Natural killer cell (primary cell): ENCODE data around the gene PRKCQ. TPM values are rescaled to one million over a fixed set of nuclear protein-coding genes. Genes with fewer than 3 reads are reported as not detected.

ENCODE experiments used
- ATAC-seq, 3 donors: fragments of 150-1000 bp in 2 of 3; fragments of 200-7000 bp in 1 of 3; cut with Tn5 transposase; 1 replicate in 1 of 3; 2 replicates in 2 of 3; pipeline ENCODE4 v1.10.0; 2021; ENCODE audit warnings: mild to moderate bottlenecking in 2 of 3, moderate library complexity in 2 of 3
- DNase-seq, 2 donors: peaks; one replicate each; pipeline versions ENCODE4 v3.0.0 to v3.0.0-alpha.2; 2013 to 2021; ENCODE audit warnings: mixed read lengths in 1 of 2
- H3K27ac ChIP-seq: one replicate; pipeline ENCODE4 v1.5.1; 2013; ENCODE audit warnings: mild to moderate bottlenecking, low read length
- H3K27me3 ChIP-seq: one replicate; pipeline ENCODE4 v1.6.1; 2013; ENCODE audit warnings: low read length; ENCODE audit not compliant: control insufficient read depth, insufficient read depth
- H3K36me3 ChIP-seq: one replicate; pipeline ENCODE4 v1.6.1; 2013; ENCODE audit warnings: low read length; ENCODE audit not compliant: control insufficient read depth, insufficient read depth
- H3K4me1 ChIP-seq: one replicate; pipeline ENCODE4 v1.6.1; 2013; ENCODE audit warnings: low read length; ENCODE audit not compliant: control insufficient read depth, insufficient read depth
- H3K4me3 ChIP-seq: one replicate; pipeline ENCODE4 v1.5.1; 2013; ENCODE audit warnings: low read length
- H3K9me3 ChIP-seq: one replicate; pipeline ENCODE4 v1.6.1; 2013; ENCODE audit warnings: low read length; ENCODE audit not compliant: control insufficient read depth, insufficient read depth
- H3K27ac Mint-ChIP-seq, 2 donors: one replicate each; pipeline ENCODE4 v1.8.0; 2022; ENCODE audit warnings: mild to moderate bottlenecking in 2 of 2, mixed read lengths in 2 of 2, moderate library complexity in 1 of 2
- H3K27me3 Mint-ChIP-seq, 2 donors: one replicate each; pipeline ENCODE4 v1.8.0; 2022; ENCODE audit warnings: low read depth in 2 of 2, mixed read lengths in 2 of 2
- H3K36me3 Mint-ChIP-seq: one replicate; pipeline ENCODE4 v1.8.0; 2022; ENCODE audit warnings: mixed read lengths
- H3K4me1 Mint-ChIP-seq, 2 donors: one replicate each; pipeline ENCODE4 v1.8.0; 2022; ENCODE audit warnings: mixed read lengths in 2 of 2
- H3K4me3 Mint-ChIP-seq: one replicate; pipeline ENCODE4 v1.8.0; 2022; ENCODE audit warnings: mild to moderate bottlenecking, moderate library complexity, mixed read lengths
- H3K9me3 Mint-ChIP-seq, 2 donors: one replicate each; pipeline ENCODE4 v1.8.0; 2022; ENCODE audit warnings: mixed read lengths in 2 of 2
- CTCF ChIP-seq: fragments of 200-600 bp; IDR thresholded peaks from one replicate; pipeline ENCODE4 v1.8.0; 2022; ENCODE audit warnings: antibody characterized with exemption
- WGBS: methylation state at CpG from one replicate; pipeline ENCODE4 v1.1.7; 2013; ENCODE audit warnings: missing lambda C conversion rate; ENCODE audit not compliant: insufficient coverage; 5-methylcytosine and 5-hydroxymethylcytosine counted together
- intact Hi-C: fragments of 100-400 bp; cut with micrococcal nuclease; formaldehyde crosslinking; loops from one replicate; pipeline ENCODE4 v1.14.2; 2022
- total RNA-seq, 4 donors: library from RNA; stranded (reverse); fragments of 120-200 nt in 1 of 4; gene quantifications; one replicate each; pipeline versions ENCODE4 v1.2.3 to v1.2.4, GENCODE V29; 2013 to 2022

The PRKCQ gene
- total RNA-seq, 3 donors from 2014 or later (not counting 1 experiment from before 2014, with no cell fraction given), result 46.5 to 69.5 (median 61.3) TPM

- Histone ChIP-seq H3K36me3 (no peaks in the 10 kb centered on the region), H3K27me3 (no peaks in the 10 kb centered on the region), H3K9me3 (no peaks in the 10 kb centered on the region), H3K4me1 (peaks cover 9% of the 10 kb centered on the region), H3K27ac (no peak overlapping the region), H3K4me3 (no peak overlapping the region)
- Mint-ChIP-seq H3K27ac (no peak overlapping the region), H3K27me3 (peaks cover 6 to 13% of the 10 kb centered on the region in 2 donors), H3K36me3 (no peaks in the 10 kb centered on the region), H3K9me3 (no peaks in the 10 kb centered on the region), H3K4me1 (peaks cover 7 to 8% of the 10 kb centered on the region in 2 donors), H3K4me3 (no peak overlapping the region)
- DNase-seq (no peak), ATAC-seq (no peak)
- TF ChIP-seq CTCF, result no peak
- intact Hi-C loops, result loop anchor here (5.0 kb wide), 1 partner anchor 313 kb away; the partner anchor contains the start of gene RBM17
- WGBS, result 70% methylated on average over 7 of the region's 7 CpGs
Observed at GRCh38 chr10:6400331-6400730, 179.7 kb downstream of the PRKCQ start.

- no peaks in the 10 kb centered on the region for H3K36me3 Mint-ChIP-seq
- ATAC-seq (no peak), DNase-seq (no peak)
- no peak for TF ChIP-seq CTCF
- 82% methylated on average over 7 of the region's 8 CpGs for WGBS
- H3K36me3 ChIP-seq, result no peaks in the 10 kb centered on the region
- H3K4me3 ChIP-seq, result no peak overlapping the region
- no peaks in the 10 kb centered on the region for H3K27me3 ChIP-seq
- H3K4me1 Mint-ChIP-seq, result peaks cover 7 to 8% of the 10 kb centered on the region in 2 donors
- peaks cover 6 to 12% of the 10 kb centered on the region in 2 donors for H3K27me3 Mint-ChIP-seq
- no peaks in the 10 kb centered on the region for H3K9me3 ChIP-seq
- no peak overlapping the region for H3K4me3 Mint-ChIP-seq
- intact Hi-C loops, result loop anchor here (5.0 kb wide), 1 partner anchor 313 kb away; the partner anchor contains the start of gene RBM17
- no peak overlapping the region for H3K27ac ChIP-seq
- no peak overlapping the region for H3K27ac Mint-ChIP-seq
- no peaks in the 10 kb centered on the region for H3K9me3 Mint-ChIP-seq
- peaks cover 9% of the 10 kb centered on the region for H3K4me1 ChIP-seq
Observed at GRCh38 chr10:6399879-6400278, 180.2 kb downstream of the PRKCQ start.

DNA sequence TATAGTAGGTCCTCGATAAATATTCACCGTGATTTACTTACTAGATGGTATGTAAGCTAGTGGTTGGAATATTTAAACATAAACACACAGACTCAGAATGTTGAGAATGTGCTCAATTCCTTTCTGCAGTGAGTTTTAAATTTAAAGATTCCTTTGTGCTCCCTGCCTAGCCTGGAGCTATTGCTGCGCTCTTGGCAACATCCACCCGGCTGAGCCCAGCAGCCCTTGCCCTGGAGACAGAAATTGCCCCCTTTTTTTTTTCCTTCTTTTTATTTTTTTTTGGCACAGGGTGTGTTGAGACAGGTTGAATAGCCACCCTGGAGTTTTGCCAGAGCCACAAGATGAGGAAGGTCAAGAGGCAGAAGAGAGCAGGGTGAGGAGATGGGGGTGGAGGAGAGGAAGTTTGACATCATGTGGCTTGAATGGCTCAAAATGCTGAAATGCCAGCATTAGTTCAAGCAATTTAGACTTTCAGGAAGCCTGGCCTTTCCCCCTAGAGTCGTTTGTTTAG, 180.8 kb downstream of the PRKCQ start:
- peaks cover 6 to 8% of the 10 kb centered on the region in 2 donors for H3K27me3 Mint-ChIP-seq
- H3K27ac Mint-ChIP-seq, result no peak overlapping the region
- intact Hi-C loops, result no loop called here
- no peaks in the 10 kb centered on the region for H3K9me3 ChIP-seq
- no peak for DNase-seq
- H3K4me1 Mint-ChIP-seq, result peaks cover 7 to 8% of the 10 kb centered on the region in 2 donors
- H3K4me3 ChIP-seq, result no peak overlapping the region
- H3K9me3 Mint-ChIP-seq, result no peaks in the 10 kb centered on the region
- H3K4me3 Mint-ChIP-seq, result no peak overlapping the region
- H3K36me3 ChIP-seq, result no peaks in the 10 kb centered on the region
- 51% methylated on average over 3 of the region's 5 CpGs for WGBS
- H3K27ac ChIP-seq, result no peak overlapping the region
- no peak for TF ChIP-seq CTCF
- no peaks in the 10 kb centered on the region for H3K36me3 Mint-ChIP-seq
- peaks cover 9% of the 10 kb centered on the region for H3K4me1 ChIP-seq
- no peak for ATAC-seq
- H3K27me3 ChIP-seq, result no peaks in the 10 kb centered on the region

DNA sequence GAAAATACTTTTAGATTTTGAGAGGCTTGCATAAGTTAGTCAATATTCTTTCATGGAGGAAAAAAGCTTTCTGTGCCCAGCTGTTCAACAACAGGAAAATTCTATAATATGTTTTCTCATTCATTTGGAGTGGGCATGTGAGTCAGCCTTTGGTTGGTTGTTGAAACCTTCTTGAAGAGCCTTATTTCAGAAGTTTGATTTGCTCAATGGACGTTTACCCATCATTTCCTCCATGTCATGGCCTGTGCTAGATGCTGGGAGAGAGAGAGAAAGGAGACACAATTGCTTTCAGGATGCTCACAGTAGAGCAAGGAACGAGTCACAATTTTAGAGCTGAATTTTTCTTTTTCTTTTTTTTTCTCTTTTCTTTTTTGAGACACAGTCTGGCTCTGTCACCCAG, 181.7 kb downstream of the PRKCQ start:
- intact Hi-C loops, result no loop called here
- Mint-ChIP-seq H3K4me1 (peaks cover 7 to 8% of the 10 kb centered on the region in 2 donors), H3K36me3 (no peaks in the 10 kb centered on the region), H3K27me3 (peaks cover 6 to 8% of the 10 kb centered on the region in 2 donors), H3K27ac (no peak overlapping the region), H3K4me3 (no peak overlapping the region), H3K9me3 (no peaks in the 10 kb centered on the region)
- Histone ChIP-seq H3K27me3 (no peaks in the 10 kb centered on the region), H3K36me3 (no peaks in the 10 kb centered on the region), H3K27ac (no peak overlapping the region), H3K4me3 (no peak overlapping the region), H3K4me1 (peaks cover 9% of the 10 kb centered on the region), H3K9me3 (no peaks in the 10 kb centered on the region)
- WGBS, result 69% methylated on average over 2 of the region's 2 CpGs
- ATAC-seq (no peak), DNase-seq (no peak)
- no peak for TF ChIP-seq CTCF
